HG03558 (cell line): ENCODE data around the gene PRELID1.
"Not testable (repeated sequence)": the region's sequence is repeated elsewhere in the genome, so short reads cannot be mapped to it uniquely, and the experiment has no call there.

Experiments used
- ATAC-seq: cut with Tn5 transposase; IDR thresholded peaks from one replicate; pipeline ENCODE4 v1.9.1; 2021; ENCODE audit warnings: moderate number of reproducible peaks; ENCODE audit not compliant: unreplicated experiment; ENCODE audit errors: extremely low read depth

PRELID1 gene

GRCh38 chr5:177303121-177303924 lies at the start of gene PRELID1, which contains the start of gene RAB24:
PRELID1 (plus strand) TSS chr5:177303799; CDS start chr5:177303986, 187 bp downstream.
RAB24 (minus strand) TSS chr5:177303719; CDS start chr5:177303288, 431 bp downstream.
- no peak for ATAC-seq

- no peak for ATAC-seq
Observed at GRCh38 chr5:177256296-177256695, 47.3 kb upstream of the PRELID1 start.

GRCh38 chr5:177258711-177259110 lies 44.9 kb upstream of the PRELID1 start:
- not testable (repeated sequence) for ATAC-seq

GRCh38 chr5:177260961-177261360 lies 42.6 kb upstream of the PRELID1 start:
- ATAC-seq = no peak

- no peak for ATAC-seq
Observed at GRCh38 chr5:177261510-177261909, 42.1 kb upstream of the PRELID1 start.

- ATAC-seq = no peak
Observed at GRCh38 chr5:177264178-177264577, 39.4 kb upstream of the PRELID1 start.

GRCh38 chr5:177265395-177265794 lies 38.2 kb upstream of the PRELID1 start:
- ATAC-seq = no peak

GRCh38 chr5:177269232-177269895 lies 34.2 kb upstream of the PRELID1 start:
- ATAC-seq = no peak

- ATAC-seq = no peak
Observed at GRCh38 chr5:177269976-177270375, 33.6 kb upstream of the PRELID1 start.

GRCh38 chr5:177270653-177271052 lies 32.9 kb upstream of the PRELID1 start:
- no peak for ATAC-seq

- ATAC-seq = no peak
Observed at GRCh38 chr5:177271113-177271512, 32.5 kb upstream of the PRELID1 start.

GRCh38 chr5:177275883-177276282 lies 27.7 kb upstream of the PRELID1 start:
- no peak for ATAC-seq

- no peak for ATAC-seq
Observed at GRCh38 chr5:177276886-177277285, 26.7 kb upstream of the PRELID1 start.

- ATAC-seq = no peak
Observed at GRCh38 chr5:177288191-177288590, 15.4 kb upstream of the PRELID1 start.

- ATAC-seq = no peak
Observed at GRCh38 chr5:177290816-177291596, 12.6 kb upstream of the PRELID1 start.

- no peak for ATAC-seq
Observed at GRCh38 chr5:177291735-177292134, 11.9 kb upstream of the PRELID1 start.

GRCh38 chr5:177293819-177294581 lies 9.6 kb upstream of the PRELID1 start:
- ATAC-seq = no peak

GRCh38 chr5:177294632-177295031 lies 9.0 kb upstream of the PRELID1 start:
- no peak for ATAC-seq

GRCh38 chr5:177295924-177296323 lies 7.7 kb upstream of the PRELID1 start:
- no peak for ATAC-seq

- ATAC-seq = no peak
Observed at GRCh38 chr5:177296581-177296980, 7.0 kb upstream of the PRELID1 start.
